Measurements from ENCODE around the gene DPYD.

DNA sequence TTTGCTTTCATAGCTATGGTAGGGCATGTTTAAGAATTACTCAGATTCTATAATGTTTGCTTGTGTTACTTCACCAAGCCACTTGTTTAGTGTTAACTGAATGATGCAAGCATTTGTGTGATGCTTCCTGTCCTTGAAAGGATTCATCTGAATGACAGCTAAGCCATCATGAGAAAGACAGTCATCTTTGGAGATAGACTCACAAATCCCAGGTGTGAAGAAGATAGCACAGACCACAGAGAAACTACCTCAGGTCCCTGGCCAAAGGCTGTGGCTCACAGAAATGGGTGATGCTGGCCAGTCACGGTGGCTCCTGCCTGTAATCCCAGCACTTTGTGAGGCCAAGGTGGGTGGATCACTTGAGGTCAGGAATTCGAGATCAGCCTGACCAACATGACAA lies 321.4 kb downstream of the DPYD start:
- TF ChIP-seq, protein P1, sequence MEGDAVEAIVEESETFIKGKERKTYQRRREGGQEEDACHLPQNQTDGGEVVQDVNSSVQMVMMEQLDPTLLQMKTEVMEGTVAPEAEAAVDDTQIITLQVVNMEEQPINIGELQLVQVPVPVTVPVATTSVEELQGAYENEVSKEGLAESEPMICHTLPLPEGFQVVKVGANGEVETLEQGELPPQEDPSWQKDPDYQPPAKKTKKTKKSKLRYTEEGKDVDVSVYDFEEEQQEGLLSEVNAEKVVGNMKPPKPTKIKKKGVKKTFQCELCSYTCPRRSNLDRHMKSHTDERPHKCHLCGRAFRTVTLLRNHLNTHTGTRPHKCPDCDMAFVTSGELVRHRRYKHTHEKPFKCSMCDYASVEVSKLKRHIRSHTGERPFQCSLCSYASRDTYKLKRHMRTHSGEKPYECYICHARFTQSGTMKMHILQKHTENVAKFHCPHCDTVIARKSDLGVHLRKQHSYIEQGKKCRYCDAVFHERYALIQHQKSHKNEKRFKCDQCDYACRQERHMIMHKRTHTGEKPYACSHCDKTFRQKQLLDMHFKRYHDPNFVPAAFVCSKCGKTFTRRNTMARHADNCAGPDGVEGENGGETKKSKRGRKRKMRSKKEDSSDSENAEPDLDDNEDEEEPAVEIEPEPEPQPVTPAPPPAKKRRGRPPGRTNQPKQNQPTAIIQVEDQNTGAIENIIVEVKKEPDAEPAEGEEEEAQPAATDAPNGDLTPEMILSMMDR (IDR thresholded peaks at IDR 0.05) = no peak
- TF ChIP-seq POLR2A (IDR thresholded peaks at IDR 0.05) = no peak
